GM12878 (cell line): ENCODE data around the gene GIMAP7. TPM values are rescaled to one million over a fixed set of nuclear protein-coding genes. Genes with fewer than 3 reads are reported as not detected.

Source experiments
- ATAC-seq: fragments of 200-7000 bp; cut with Tn5 transposase; 3 replicates; pipeline ENCODE4 v1.9.1; 2020; ENCODE audit warnings: mild to moderate bottlenecking, moderate library complexity
- BruUV-seq: library from RNA; stranded (reverse); fragments of 400-500 nt; replicated peaks from 2 replicates; lab custom pipeline; 2021; lab: Mats Ljungman, UMichigan
- CTCF ChIA-PET: fragments of 300-600 bp; sonication (Branson Sonifier 250); formaldehyde crosslinking; extraction: SDS; loops from one replicate; lab custom pipeline; 2021; ENCODE audit warnings: inconsistent platforms; lab: Yijun Ruan, JAX
- POLR2A ChIA-PET: fragments of 350-600 bp; formaldehyde crosslinking; extraction: SDS; loops from one replicate; lab custom pipeline; 2021; ENCODE audit warnings: inconsistent platforms; lab: Charles Lee
- RAD21 ChIA-PET: fragments of 300-600 bp; sonication (Branson Sonifier 250); formaldehyde crosslinking; loops from one replicate; lab custom pipeline; 2023; ENCODE audit warnings: antibody characterized with exemption; ENCODE audit not compliant: unreplicated experiment; lab: Charles Lee
- SMC1A ChIA-PET: fragments of 300-600 bp; sonication (Branson Sonifier 250); formaldehyde crosslinking; loops from one replicate; lab custom pipeline; 2023; ENCODE audit not compliant: unreplicated experiment, uncharacterized antibody; lab: Charles Lee
- DNase-seq: peaks from one replicate; pipeline ENCODE4 v3.0.0-alpha.2; 2011; ENCODE audit warnings: low read depth, low spot score
- FAIRE-seq: peaks from 3 replicates; lab custom pipeline; 2011; peaks lifted over from hg19 to GRCh38; lab: Jason Lieb, UNC
- H2AFZ ChIP-seq: 2 replicates; pipeline ENCODE4 v1.6.0; 2011; ENCODE audit warnings: low read depth, low read length, control low read depth; ENCODE audit not compliant: control insufficient read depth
- H3K27ac ChIP-seq: 2 replicates; pipeline ENCODE4 v1.5.1; 2011; ENCODE audit warnings: control low read depth; ENCODE audit not compliant: control insufficient read depth, insufficient read depth
- H3K27me3 ChIP-seq, 2 experiments: replicated peaks in 1 of 2; 2 replicates each; pipeline versions ENCODE4 v1.6.0 to v1.6.1; 2011; ENCODE audit warnings: low read length in 1 of 2; ENCODE audit not compliant: control insufficient read depth in 2 of 2, insufficient read depth in 2 of 2
- H3K36me3 ChIP-seq, 2 experiments: 2 replicates each; pipeline ENCODE4 v1.5.1; 2011; ENCODE audit warnings: low read length in 1 of 2; ENCODE audit not compliant: control insufficient read depth in 2 of 2, insufficient read depth in 2 of 2
- H3K4me1 ChIP-seq: 2 replicates; pipeline ENCODE4 v1.6.1; 2011; ENCODE audit warnings: mild to moderate bottlenecking, low read length, moderate library complexity, mixed read lengths; ENCODE audit not compliant: control insufficient read depth, insufficient read depth
- H3K4me2 ChIP-seq: 2 replicates; pipeline ENCODE4 v1.6.0; 2011; ENCODE audit warnings: control low read depth; ENCODE audit not compliant: control insufficient read depth, insufficient read depth
- H3K4me3 ChIP-seq: fragments of 200-600 bp; sonication (generic); 2 replicates; pipeline ENCODE4 v1.5.1; 2016
- H3K79me2 ChIP-seq: 2 replicates; pipeline ENCODE4 v1.6.0; 2011; ENCODE audit warnings: low read length; ENCODE audit not compliant: control insufficient read depth, insufficient read depth
- H3K9ac ChIP-seq: 2 replicates; pipeline ENCODE4 v1.8.0; 2011; ENCODE audit warnings: low read length, control low read depth, mixed read lengths; ENCODE audit not compliant: control insufficient read depth, insufficient read depth
- H3K9me3 ChIP-seq: replicated peaks from 3 replicates; pipeline ENCODE4 v1.5.1; 2011; ENCODE audit warnings: mild to moderate bottlenecking, low read length; ENCODE audit not compliant: control insufficient read depth, insufficient read depth
- H4K20me1 ChIP-seq: 2 replicates; pipeline ENCODE4 v1.6.0; 2011; ENCODE audit not compliant: control insufficient read depth, insufficient read depth
- BHLHE40 ChIP-seq, 2 experiments: fragments of 450-650 bp in 1 of 2; IDR thresholded peaks; 2 replicates each; pipeline ENCODE4 v1.6.1; 2011 to 2017; ENCODE audit warnings: low read depth in 2 of 2, borderline replicate concordance in 1 of 2, improper control_type of control experiment in 1 of 2, low read length in 1 of 2, mild to moderate bottlenecking in 1 of 2
- CBFB ChIP-seq: IDR thresholded peaks from 2 replicates; pipeline ENCODE4 v1.6.1; 2016; ENCODE audit warnings: antibody characterized with exemption, low read depth
- EZH2 ChIP-seq: IDR thresholded peaks from 2 replicates; pipeline ENCODE4 v1.6.1; 2012; ENCODE audit warnings: low read depth, mild to moderate bottlenecking, control low read depth, inconsistent platforms, low read length, borderline replicate concordance; ENCODE audit not compliant: control insufficient read depth
- FOS ChIP-seq: IDR thresholded peaks from 3 replicates; pipeline ENCODE4 v1.6.1; 2011; ENCODE audit warnings: borderline replicate concordance; ENCODE audit not compliant: insufficient read length; ENCODE audit errors: extremely low read depth
- IKZF2 ChIP-seq, 2 experiments: fragments of 450-650 bp; IDR thresholded peaks; 2 replicates each; pipeline ENCODE4 v1.6.1; 2017; ENCODE audit warnings: mild to moderate bottlenecking in 2 of 2, moderate library complexity in 2 of 2
- TARDBP ChIP-seq: IDR thresholded peaks from 2 replicates; pipeline ENCODE4 v1.6.1; 2016; ENCODE audit warnings: borderline replicate concordance
- TCF12 ChIP-seq: IDR thresholded peaks from 2 replicates; pipeline ENCODE4 v1.6.1; 2011; ENCODE audit warnings: low read depth, mild to moderate bottlenecking, low read length
- WGBS: methylation state at CpG from one replicate; pipeline ENCODE4 v1.1.6; 2016; ENCODE audit warnings: low lambda C conversion rate; ENCODE audit not compliant: insufficient replicate concordance, insufficient coverage; ENCODE audit errors: missing lambda C conversion rate; 5-methylcytosine and 5-hydroxymethylcytosine counted together
- in situ Hi-C: fragments of 300-500 bp; cut with MboI; formaldehyde crosslinking; loops from 9 replicates; pipeline ENCODE4 v1.14.3; 2018; ENCODE audit warnings: mixed read lengths
- intact Hi-C: fragments of 100-400 bp; cut with micrococcal nuclease; formaldehyde crosslinking; loops from one replicate; pipeline ENCODE4 v1.14.2; 2022; ENCODE audit not compliant: unreplicated experiment
- polyA plus RNA-seq, 11 experiments: library from polyadenylated mRNA; depleted of rRNA in 4 of 11; unstranded in 6 of 11; stranded (reverse) in 5 of 11; fragments of >200 nt; fragmentation: Nextera tagmentation in 4 of 11; fragmentation: Illumina TruSeq in 1 of 11; extraction: Ambion mirVana in 4 of 11; extraction: Trizol in 1 of 11; gene quantifications; 1 replicate in 1 of 11; 2 replicates in 10 of 11; pipeline versions ENCODE4 v1.2.1 to v1.2.3, GENCODE V29; 2011 to 2016; ENCODE audit warnings: inconsistent platforms in 2 of 11, missing spikeins in 2 of 11, low read depth in 1 of 11
- total RNA-seq, 4 experiments: library from RNA; depleted of rRNA in 3 of 4; stranded (reverse); fragments of >200 nt in 3 of 4; fragmentation: Illumina TruSeq in 1 of 4; extraction: Trizol in 1 of 4; gene quantifications; 2 replicates each; pipeline versions ENCODE4 v1.2.1 to v1.2.3, GENCODE V29; 2013 to 2021
- TF ChIP-seq, protein P1 (sequence below): fragments of 450-650 bp; IDR thresholded peaks from 2 replicates; pipeline ENCODE4 v1.6.1; 2018; ENCODE audit warnings: mild to moderate bottlenecking, low read depth, moderate library complexity; ENCODE audit not compliant: partially characterized antibody
- TF ChIP-seq, protein P2 (sequence below): IDR thresholded peaks from 2 replicates; pipeline ENCODE4 v1.6.1; 2011; ENCODE audit warnings: borderline replicate concordance, low read depth, mild to moderate bottlenecking, moderate library complexity, mixed read lengths, low read length; ENCODE audit not compliant: insufficient read depth; ENCODE audit errors: extremely low read length

The GIMAP7 gene
- total and polyA plus RNA-seq, 10 of the 15 experiments (the other 5 are each of a cell fraction or from before 2014, with no cell fraction given), result 2.7 to 16.6 (median 5.4) TPM

- POLR2A ChIA-PET, result no interaction called here
- Histone ChIP-seq H3K27ac (no peak overlapping the region), H3K9me3 (peaks cover 9% of the 10 kb centered on the region), H3K79me2 (no peaks in the 10 kb centered on the region), H3K36me3 (no peaks in the 10 kb centered on the region), H2AFZ (no peak overlapping the region), H4K20me1 (no peaks in the 10 kb centered on the region), H3K4me2 (no peak overlapping the region), H3K4me3 (no peak overlapping the region), H3K9ac (no peak overlapping the region), H3K4me1 (no peaks in the 10 kb centered on the region), H3K27me3 (no peaks in the 10 kb centered on the region)
- intact Hi-C loops (no loop called here), in situ Hi-C loops (no loop called here)
- DNase-seq, result no peak
- SMC1A ChIA-PET, result interaction anchor here (1.3 to 1.9 kb wide), 2 partner anchors 9 to 160 kb away, joined by 3 to 6 read pairs; no protein-coding TSS in a partner anchor
- CTCF ChIA-PET, result interaction anchor here (1.2 kb wide), 1 partner anchor 193 kb away, joined by 4 read pairs; no protein-coding TSS in a partner anchor
- ATAC-seq, result no peak
- TF ChIP-seq TARDBP, result no peak
- FAIRE-seq, result no peak
- BruUV-seq, result no TSS peak
- whole genome bisulfite sequencing, result 23% methylated on average over 2 of the region's 2 CpGs
- RAD21 ChIA-PET, result no interaction called here
Observed at GRCh38 chr7:150562919-150563318, 48.2 kb downstream of the GIMAP7 start.

DNA sequence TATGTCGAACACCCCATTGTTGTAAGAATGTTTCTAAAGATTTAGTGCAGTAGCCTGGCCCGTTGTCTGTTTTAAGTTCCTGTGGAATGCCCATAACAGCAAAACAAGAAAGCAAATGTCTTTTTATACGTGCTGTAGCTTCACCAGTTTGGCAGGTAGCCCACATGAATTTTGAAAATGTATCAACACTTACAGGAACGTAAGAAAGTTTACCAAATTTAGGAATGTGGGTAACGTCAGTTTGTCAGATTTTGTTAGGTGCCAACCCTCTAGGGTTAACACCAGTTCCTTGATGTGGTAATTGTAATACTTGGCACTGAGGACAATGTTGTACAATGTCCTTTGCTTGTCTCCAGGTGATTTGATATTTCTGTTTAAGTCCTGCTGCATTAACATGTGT lies 49.3 kb downstream of the GIMAP7 start:
- H3K4me1 ChIP-seq, result no peaks in the 10 kb centered on the region

More for the DNA sequence above, 49.3 kb downstream of the GIMAP7 start:
- ChIA-PET SMC1A (interaction anchor here (1.3 kb wide), 1 partner anchor 8 kb away, joined by 3 read pairs; no protein-coding TSS in a partner anchor), POLR2A (no interaction called here), RAD21 (no interaction called here), CTCF (no interaction called here)
- Histone ChIP-seq H3K9ac (no peak overlapping the region), H3K27ac (no peak overlapping the region), H3K4me3 (no peak overlapping the region), H4K20me1 (no peaks in the 10 kb centered on the region), H3K4me2 (no peak overlapping the region), H3K36me3 (no peaks in the 10 kb centered on the region), H3K9me3 (peaks cover 9% of the 10 kb centered on the region), H3K79me2 (no peaks in the 10 kb centered on the region; the same call in 1 of the 2 replicates), H2AFZ (no peak overlapping the region), H3K27me3 (no peaks in the 10 kb centered on the region)
- intact Hi-C loops (no loop called here), in situ Hi-C loops (no loop called here)
- TF ChIP-seq, protein P1, sequence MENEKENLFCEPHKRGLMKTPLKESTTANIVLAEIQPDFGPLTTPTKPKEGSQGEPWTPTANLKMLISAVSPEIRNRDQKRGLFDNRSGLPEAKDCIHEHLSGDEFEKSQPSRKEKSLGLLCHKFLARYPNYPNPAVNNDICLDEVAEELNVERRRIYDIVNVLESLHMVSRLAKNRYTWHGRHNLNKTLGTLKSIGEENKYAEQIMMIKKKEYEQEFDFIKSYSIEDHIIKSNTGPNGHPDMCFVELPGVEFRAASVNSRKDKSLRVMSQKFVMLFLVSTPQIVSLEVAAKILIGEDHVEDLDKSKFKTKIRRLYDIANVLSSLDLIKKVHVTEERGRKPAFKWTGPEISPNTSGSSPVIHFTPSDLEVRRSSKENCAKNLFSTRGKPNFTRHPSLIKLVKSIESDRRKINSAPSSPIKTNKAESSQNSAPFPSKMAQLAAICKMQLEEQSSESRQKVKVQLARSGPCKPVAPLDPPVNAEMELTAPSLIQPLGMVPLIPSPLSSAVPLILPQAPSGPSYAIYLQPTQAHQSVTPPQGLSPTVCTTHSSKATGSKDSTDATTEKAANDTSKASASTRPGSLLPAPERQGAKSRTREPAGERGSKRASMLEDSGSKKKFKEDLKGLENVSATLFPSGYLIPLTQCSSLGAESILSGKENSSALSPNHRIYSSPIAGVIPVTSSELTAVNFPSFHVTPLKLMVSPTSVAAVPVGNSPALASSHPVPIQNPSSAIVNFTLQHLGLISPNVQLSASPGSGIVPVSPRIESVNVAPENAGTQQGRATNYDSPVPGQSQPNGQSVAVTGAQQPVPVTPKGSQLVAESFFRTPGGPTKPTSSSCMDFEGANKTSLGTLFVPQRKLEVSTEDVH, result no peak
- TF ChIP-seq FOS (no peak), BHLHE40 (IDR thresholded peaks at IDR 0.05; ENCODE audit: borderline replicate concordance in 1 of 2, low read depth in 2 of 2, low read length in 1 of 2) (no peak), TCF12 (no peak), CBFB (no peak), IKZF2 (IDR thresholded peaks at IDR 0.05) (no peak), EZH2 (no peak)
- TF ChIP-seq, protein P2, sequence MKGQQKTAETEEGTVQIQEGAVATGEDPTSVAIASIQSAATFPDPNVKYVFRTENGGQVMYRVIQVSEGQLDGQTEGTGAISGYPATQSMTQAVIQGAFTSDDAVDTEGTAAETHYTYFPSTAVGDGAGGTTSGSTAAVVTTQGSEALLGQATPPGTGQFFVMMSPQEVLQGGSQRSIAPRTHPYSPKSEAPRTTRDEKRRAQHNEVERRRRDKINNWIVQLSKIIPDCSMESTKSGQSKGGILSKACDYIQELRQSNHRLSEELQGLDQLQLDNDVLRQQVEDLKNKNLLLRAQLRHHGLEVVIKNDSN, result no peak
- BruUV-seq, result no TSS peak
- ATAC-seq (no peak), FAIRE-seq (no peak), DNase-seq (no peak)
- 50% methylated on average over 5 of the region's 5 CpGs for WGBS
